ENCODE measurements around the gene RAB6B.

The RAB6B gene

DNA sequence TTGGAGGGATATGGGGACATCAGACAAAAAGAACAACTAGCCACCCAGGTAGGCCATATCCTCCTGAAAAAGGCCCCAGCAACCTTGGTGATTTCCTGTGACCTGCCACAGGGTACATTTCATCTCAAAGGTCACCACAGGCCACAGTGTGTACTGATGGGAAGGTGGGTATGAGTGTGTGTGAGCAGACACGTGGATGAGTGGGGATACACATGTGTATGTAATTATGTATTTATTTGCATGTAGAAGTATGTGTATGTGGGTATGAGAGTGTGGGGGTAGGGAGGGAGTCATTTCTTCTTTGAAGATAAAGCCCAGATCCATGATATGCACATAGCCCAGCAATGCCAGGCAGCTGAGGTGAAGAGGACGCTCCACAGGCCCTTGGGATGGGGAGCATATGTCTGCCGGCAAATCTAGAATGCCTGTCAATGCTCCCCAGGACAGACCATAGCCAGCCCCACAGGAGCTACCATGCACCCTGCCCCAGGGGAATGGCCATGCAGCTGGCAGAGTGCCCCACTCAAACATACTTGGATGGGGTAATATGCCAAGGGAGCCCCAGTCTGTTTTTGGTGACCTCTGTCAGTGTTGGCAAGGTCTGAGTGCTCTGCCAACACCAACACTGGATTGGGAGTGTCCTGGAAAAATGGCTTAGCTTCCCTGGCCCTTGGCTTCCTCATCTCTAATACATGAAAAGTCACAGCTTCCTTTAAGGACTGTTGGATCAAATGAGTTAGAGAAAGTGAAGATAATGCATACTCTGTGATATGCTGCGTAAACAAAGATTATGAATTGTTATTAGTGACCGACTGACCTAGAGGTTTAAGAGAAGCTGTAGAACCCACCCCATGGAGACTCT lies 42.4 kb downstream of the RAB6B start:
- TF ChIP-seq, protein P1, sequence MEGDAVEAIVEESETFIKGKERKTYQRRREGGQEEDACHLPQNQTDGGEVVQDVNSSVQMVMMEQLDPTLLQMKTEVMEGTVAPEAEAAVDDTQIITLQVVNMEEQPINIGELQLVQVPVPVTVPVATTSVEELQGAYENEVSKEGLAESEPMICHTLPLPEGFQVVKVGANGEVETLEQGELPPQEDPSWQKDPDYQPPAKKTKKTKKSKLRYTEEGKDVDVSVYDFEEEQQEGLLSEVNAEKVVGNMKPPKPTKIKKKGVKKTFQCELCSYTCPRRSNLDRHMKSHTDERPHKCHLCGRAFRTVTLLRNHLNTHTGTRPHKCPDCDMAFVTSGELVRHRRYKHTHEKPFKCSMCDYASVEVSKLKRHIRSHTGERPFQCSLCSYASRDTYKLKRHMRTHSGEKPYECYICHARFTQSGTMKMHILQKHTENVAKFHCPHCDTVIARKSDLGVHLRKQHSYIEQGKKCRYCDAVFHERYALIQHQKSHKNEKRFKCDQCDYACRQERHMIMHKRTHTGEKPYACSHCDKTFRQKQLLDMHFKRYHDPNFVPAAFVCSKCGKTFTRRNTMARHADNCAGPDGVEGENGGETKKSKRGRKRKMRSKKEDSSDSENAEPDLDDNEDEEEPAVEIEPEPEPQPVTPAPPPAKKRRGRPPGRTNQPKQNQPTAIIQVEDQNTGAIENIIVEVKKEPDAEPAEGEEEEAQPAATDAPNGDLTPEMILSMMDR (IDR thresholded peaks at IDR 0.05; ENCODE audit: low read length, missing control alignments): no peak
- no peak for DNase-seq (ENCODE audit: low read depth)
- H3K4me3 ChIP-seq (replicated peaks; ENCODE audit: low read depth, low read length): no peak overlapping the region

DNA sequence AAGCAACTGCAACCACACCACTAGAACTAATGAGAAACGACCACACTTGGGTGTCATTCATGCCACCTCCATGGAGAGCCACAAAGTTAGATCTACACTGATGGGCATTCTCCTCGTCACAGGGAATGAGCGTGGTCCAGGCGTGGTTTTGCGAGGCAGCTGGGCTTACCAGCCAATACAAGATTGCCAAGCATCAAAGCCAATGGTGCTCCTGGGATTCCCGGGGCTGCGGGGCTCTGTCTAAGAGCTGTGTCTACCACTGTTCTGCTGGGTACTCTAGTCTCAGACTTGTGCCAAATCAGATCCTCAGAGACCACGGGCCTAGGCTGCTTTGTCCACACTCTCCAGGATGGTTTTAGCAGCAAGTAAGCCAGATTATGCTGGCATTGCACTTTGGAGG lies 43.8 kb downstream of the RAB6B start:
- DNase-seq (ENCODE audit: low read depth): no peak
- TF ChIP-seq, protein P1 (IDR thresholded peaks at IDR 0.05; ENCODE audit: low read length, missing control alignments): no peak
- H3K4me3 ChIP-seq (replicated peaks; ENCODE audit: low read depth, low read length): no peak overlapping the region

DNA sequence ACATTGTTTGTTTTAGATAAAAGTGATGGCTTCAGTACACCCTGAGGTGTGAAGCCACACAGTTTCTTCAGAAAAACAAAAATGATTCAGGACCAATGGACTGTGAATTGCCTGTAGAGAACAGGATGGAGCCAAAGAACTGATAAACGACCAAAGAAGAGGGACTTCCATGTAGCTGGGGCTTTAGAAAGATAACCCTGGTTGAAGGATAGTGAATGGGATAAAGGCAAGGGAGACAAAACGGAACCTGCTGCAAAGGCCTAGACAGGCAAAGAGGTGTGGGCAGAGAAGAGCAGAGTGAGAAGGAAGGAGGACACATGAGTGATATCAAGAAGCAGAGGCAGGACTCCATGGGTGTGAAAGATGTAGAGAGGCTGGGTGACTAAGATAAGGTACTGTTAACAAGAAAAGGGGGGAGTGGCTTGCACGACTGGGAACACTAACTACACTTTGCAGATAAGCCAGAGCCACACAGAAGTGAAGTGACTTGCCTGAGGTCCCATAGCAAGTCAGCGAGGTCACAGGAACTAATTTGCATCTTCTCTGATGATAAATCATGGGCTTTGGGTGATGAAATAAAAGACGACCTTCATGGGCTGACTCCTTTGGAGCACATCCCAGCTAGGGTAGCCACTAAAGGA lies 44.3 kb downstream of the RAB6B start:
- DNase-seq (ENCODE audit: low read depth): no peak
- TF ChIP-seq, protein P1 (IDR thresholded peaks at IDR 0.05; ENCODE audit: low read length, missing control alignments): no peak
- no peak overlapping the region for H3K4me3 ChIP-seq (replicated peaks; ENCODE audit: low read depth, low read length)

DNA sequence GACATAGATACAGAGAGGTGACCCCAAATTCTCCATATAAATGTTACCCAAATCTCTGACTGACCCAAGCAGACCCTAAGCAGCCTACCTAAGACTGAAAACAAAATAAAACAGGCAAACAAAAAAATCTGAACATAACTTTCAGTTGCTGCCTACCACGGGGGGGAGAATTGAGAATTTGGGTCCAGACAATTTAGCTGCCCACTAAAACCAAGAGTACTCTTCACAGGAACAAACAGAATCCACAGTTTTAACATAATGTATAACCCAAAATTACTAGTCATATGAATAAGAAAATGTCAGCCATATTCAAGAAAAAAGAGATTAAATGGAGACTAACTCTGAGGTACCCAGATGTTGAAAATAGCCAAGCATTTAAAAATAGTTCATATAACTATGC lies 45.6 kb downstream of the RAB6B start:
- TF ChIP-seq, protein P1 (IDR thresholded peaks at IDR 0.05; ENCODE audit: low read length, missing control alignments): no peak
- no peak overlapping the region for H3K4me3 ChIP-seq (replicated peaks; ENCODE audit: low read depth, low read length)
- no peak for DNase-seq (ENCODE audit: low read depth)

DNA sequence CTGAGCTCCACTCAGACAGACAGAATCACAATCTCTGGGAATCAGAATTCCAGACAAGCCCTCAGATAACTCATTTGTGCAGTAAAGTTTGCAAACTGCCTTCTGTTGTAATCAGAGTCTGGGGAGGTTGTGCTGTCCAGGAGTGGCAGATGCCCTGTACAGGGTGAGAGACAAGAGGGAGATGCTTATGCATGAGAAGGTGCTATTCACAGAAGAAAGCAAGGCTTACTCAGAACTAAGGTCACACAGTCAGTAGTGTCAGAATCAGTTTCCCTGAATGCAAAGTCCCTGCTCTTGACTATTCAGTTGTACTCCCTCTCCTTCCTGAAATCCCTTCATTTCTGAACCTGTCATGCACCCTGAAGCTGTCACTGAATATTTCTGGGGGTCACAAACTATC lies 46.3 kb downstream of the RAB6B start:
- TF ChIP-seq, protein P1 (IDR thresholded peaks at IDR 0.05; ENCODE audit: low read length, missing control alignments): no peak
- no peak for DNase-seq (ENCODE audit: low read depth)
- H3K4me3 ChIP-seq (replicated peaks; ENCODE audit: low read depth, low read length): no peak overlapping the region

DNA sequence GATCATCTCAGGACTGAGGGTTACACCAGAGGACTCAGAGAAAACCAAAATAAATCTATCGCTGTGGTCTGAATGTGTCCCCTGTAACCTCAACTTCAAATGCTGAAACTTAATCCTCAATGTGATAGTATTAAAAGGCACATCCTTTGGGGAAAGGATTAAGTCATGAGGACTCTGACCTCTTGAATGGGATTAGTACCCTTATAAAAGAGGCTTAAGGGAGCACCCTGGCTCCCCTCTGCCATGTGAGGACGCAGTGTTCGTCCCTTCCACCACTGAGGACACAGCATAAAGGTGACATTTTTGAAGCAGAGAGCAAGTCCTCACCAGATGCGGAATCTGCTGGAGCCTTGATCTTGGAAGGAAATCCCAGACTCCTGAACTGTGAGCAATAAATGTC lies 50.6 kb downstream of the RAB6B start:
- H3K4me3 ChIP-seq (replicated peaks; ENCODE audit: low read depth, low read length): no peak overlapping the region
- TF ChIP-seq, protein P1 (IDR thresholded peaks at IDR 0.05; ENCODE audit: low read length, missing control alignments): no peak
- no peak for DNase-seq (ENCODE audit: low read depth)

Data from fibroblast of pulmonary artery (primary cell).